Liver (tissue), 9 donors: ENCODE results near the gene NCOA6. TPM values are rescaled to one million over a fixed set of nuclear protein-coding genes. Genes with fewer than 3 reads are reported as not detected.

Source experiments
- DNase-seq: peaks from one replicate; pipeline ENCODE4 v3.0.0-alpha.2; 2017; ENCODE audit warnings: low spot score
- H3K27ac ChIP-seq, 2 donors: one replicate each; pipeline ENCODE4 v1.7.0; 2013; ENCODE audit warnings: inconsistent platforms in 2 of 2, low read length in 2 of 2, control low read depth in 1 of 2, low read depth in 1 of 2, mild to moderate bottlenecking in 1 of 2
- H3K27me3 ChIP-seq, 4 donors: one replicate each; pipeline versions ENCODE4 v1.6.1 to v1.7.0; 2013; ENCODE audit warnings: low read length in 3 of 4, inconsistent platforms in 1 of 4, mild to moderate bottlenecking in 1 of 4, moderate library complexity in 1 of 4; ENCODE audit not compliant: control insufficient read depth in 4 of 4, insufficient read depth in 4 of 4
- H3K36me3 ChIP-seq, 4 donors: one replicate each; pipeline versions ENCODE4 v1.6.1 to v1.7.0; 2013; ENCODE audit warnings: low read length in 3 of 4, mild to moderate bottlenecking in 3 of 4, low read depth in 1 of 4, moderate library complexity in 1 of 4; ENCODE audit not compliant: control insufficient read depth in 4 of 4, insufficient read depth in 3 of 4
- H3K4me1 ChIP-seq, 4 donors: one replicate each; pipeline versions ENCODE4 v1.6.1 to v1.7.0; 2013; ENCODE audit warnings: low read length in 3 of 4, mild to moderate bottlenecking in 3 of 4, moderate library complexity in 1 of 4; ENCODE audit not compliant: control insufficient read depth in 4 of 4, insufficient read depth in 4 of 4
- H3K4me3 ChIP-seq, 3 donors: one replicate each; pipeline versions ENCODE4 v1.6.1 to v1.7.0; 2013; ENCODE audit warnings: low read length in 3 of 3, control low read depth in 1 of 3, low read depth in 1 of 3, mild to moderate bottlenecking in 1 of 3
- H3K9ac ChIP-seq, 2 donors: one replicate each; pipeline ENCODE4 v1.7.0; 2013; ENCODE audit warnings: low read length in 2 of 2, mild to moderate bottlenecking in 2 of 2, moderate library complexity in 2 of 2, control low read depth in 1 of 2, low read depth in 1 of 2
- H3K9me3 ChIP-seq, 4 donors: one replicate each; pipeline versions ENCODE4 v1.6.1 to v1.7.0; 2013; ENCODE audit warnings: low read length in 3 of 4; ENCODE audit not compliant: control insufficient read depth in 4 of 4
- ATF3 ChIP-seq: IDR thresholded peaks from 2 replicates; pipeline ENCODE4 v1.6.1; 2016; ENCODE audit warnings: antibody characterized with exemption
- CTCF ChIP-seq: fragments of 150-350 bp; IDR thresholded peaks from 2 replicates; pipeline ENCODE4 v1.5.1; 2017; ENCODE audit warnings: improper control_type of control experiment, low read depth, low read length; ENCODE audit not compliant: missing input control
- EGR1 ChIP-seq, 2 donors: IDR thresholded peaks; 2 replicates each; pipeline ENCODE4 v1.6.1; 2016 to 2018; ENCODE audit warnings: antibody characterized with exemption in 2 of 2, low read depth in 2 of 2
- FOXA1 ChIP-seq: IDR thresholded peaks from 2 replicates; pipeline ENCODE4 v1.6.1; 2016; ENCODE audit warnings: antibody characterized with exemption
- FOXA2 ChIP-seq: IDR thresholded peaks from 2 replicates; pipeline ENCODE4 v1.6.1; 2016; ENCODE audit warnings: antibody characterized with exemption
- GABPA ChIP-seq, 2 donors: IDR thresholded peaks in 1 of 2; conservative IDR thresholded peaks in 1 of 2; 2 replicates each; pipeline ENCODE4 v1.6.1; 2016; ENCODE audit warnings: antibody characterized with exemption in 2 of 2, mild to moderate bottlenecking in 1 of 2, moderate library complexity in 1 of 2
- HNF4A ChIP-seq, 2 donors: conservative IDR thresholded peaks; 2 replicates each; pipeline ENCODE4 v1.6.1; 2016; ENCODE audit warnings: antibody characterized with exemption in 2 of 2, mild to moderate bottlenecking in 2 of 2
- HNF4G ChIP-seq: IDR thresholded peaks from 2 replicates; pipeline ENCODE4 v1.6.1; 2016; ENCODE audit warnings: antibody characterized with exemption
- JUND ChIP-seq, 2 donors: IDR thresholded peaks; 2 replicates each; pipeline ENCODE4 v1.6.1; 2016; ENCODE audit warnings: antibody characterized with exemption in 2 of 2
- MAX ChIP-seq: IDR thresholded peaks from 2 replicates; pipeline ENCODE4 v1.6.1; 2016; ENCODE audit warnings: antibody characterized with exemption
- NR2F2 ChIP-seq: IDR thresholded peaks from 2 replicates; pipeline ENCODE4 v1.6.1; 2016; ENCODE audit warnings: antibody characterized with exemption
- RAD21 ChIP-seq, 2 donors: IDR thresholded peaks; 2 replicates each; pipeline ENCODE4 v1.6.1; 2016; ENCODE audit warnings: antibody characterized with exemption in 2 of 2, mild to moderate bottlenecking in 2 of 2
- REST ChIP-seq: IDR thresholded peaks from 2 replicates; pipeline ENCODE4 v1.6.1; 2016; ENCODE audit warnings: antibody characterized with exemption, mild to moderate bottlenecking
- RXRA ChIP-seq, 2 donors: IDR thresholded peaks; 2 replicates each; pipeline ENCODE4 v1.6.1; 2017 to 2018; ENCODE audit warnings: antibody characterized with exemption in 2 of 2, mild to moderate bottlenecking in 1 of 2
- TAF1 ChIP-seq: conservative IDR thresholded peaks from 2 replicates; pipeline ENCODE4 v1.6.1; 2016; ENCODE audit warnings: antibody characterized with exemption, mild to moderate bottlenecking
- YY1 ChIP-seq: IDR thresholded peaks from 2 replicates; pipeline ENCODE4 v1.6.1; 2016; ENCODE audit warnings: antibody characterized with exemption, mild to moderate bottlenecking
- ZBTB33 ChIP-seq: IDR thresholded peaks from 2 replicates; pipeline ENCODE4 v1.6.1; 2016; ENCODE audit warnings: antibody characterized with exemption
- WGBS: extraction: QIAGEN DNeasy Blood & Tissue Kit; methylation state at CpG from one replicate; pipeline ENCODE4 v1.1.7; 2013; 5-methylcytosine and 5-hydroxymethylcytosine counted together
- polyA plus RNA-seq, 2 donors: library from polyadenylated mRNA; stranded (reverse) in 1 of 2; unstranded in 1 of 2; fragments of 200-250 nt in 1 of 2; fragments of >200 nt in 1 of 2; fragmentation: Nextera tagmentation in 1 of 2; extraction: Ambion mirVana in 1 of 2; gene quantifications; one replicate each; pipeline versions ENCODE4 v1.2.1 to v1.2.3, GENCODE V29; 2013 to 2015
- total RNA-seq, 2 donors: library from RNA; depleted of rRNA; stranded (reverse); fragments of >200 nt; gene quantifications; one replicate each; pipeline ENCODE4 v1.2.3, GENCODE V29; 2014
- donor health status: healthy.
- donor health status: healthy.
- donor health status: healthy.
- donor health status: healthy.
- donor health status: healthy.

NCOA6 gene
- total and polyA plus RNA-seq, 4 donors, result 5.4 to 13.1 (median 6.2) TPM

- Histone ChIP-seq H3K4me3 (no peak overlapping the region), H3K36me3 (peaks cover 6 to 50% (median 24%) of the 10 kb centered on the region in 4 donors), H3K27ac (no peak overlapping the region), H3K27me3 (no peaks in the 10 kb centered on the region), H3K9me3 (no peaks in the 10 kb centered on the region), H3K9ac (no peak overlapping the region), H3K4me1 (no peaks in the 10 kb centered on the region)
- no peak for DNase-seq
- TF ChIP-seq REST (no peak), CTCF (no peak), ATF3 (no peak), NR2F2 (no peak), HNF4A (conservative IDR thresholded peaks at IDR 0.05) (no peak), TAF1 (no peak), YY1 (no peak), MAX (no peak), FOXA1 (no peak), FOXA2 (no peak), JUND (IDR thresholded peaks at IDR 0.05) (no peak), ZBTB33 (no peak)
- WGBS, result 96% methylated on average over 1 of the region's 1 CpG
Measured at GRCh38 chr20:34743039-34743438, 82.4 kb downstream of the NCOA6 start.

GRCh38 chr20:34736106-34736735 lies 89.2 kb downstream of the NCOA6 start:
- H3K27ac ChIP-seq, result no peak overlapping the region
- TF ChIP-seq YY1 (no peak), ZBTB33 (no peak), HNF4A (conservative IDR thresholded peaks at IDR 0.05) (no peak), CTCF (no peak), JUND (IDR thresholded peaks at IDR 0.05) (no peak), HNF4G (no peak), GABPA (IDR thresholded peaks at IDR 0.05 in 1 of 2, conservative IDR thresholded peaks at IDR 0.05 in 1 of 2) (no peak), MAX (no peak), NR2F2 (no peak), FOXA1 (no peak), TAF1 (no peak), RXRA (IDR thresholded peaks at IDR 0.05) (no peak), ATF3 (no peak), RAD21 (IDR thresholded peaks at IDR 0.05) (no peak), EGR1 (IDR thresholded peaks at IDR 0.05; ENCODE audit: low read depth in 2 of 2) (no peak), FOXA2 (no peak)
- peaks cover 2 to 20% (median 10%) of the 10 kb centered on the region in 4 donors for H3K36me3 ChIP-seq
- H3K4me3 ChIP-seq, result no peak overlapping the region
- 78% methylated on average over 6 of the region's 6 CpGs for WGBS
- no peak for DNase-seq
- H3K4me1 ChIP-seq, result no peaks in the 10 kb centered on the region
- H3K9me3 ChIP-seq, result no peaks in the 10 kb centered on the region
- H3K9ac ChIP-seq, result no peak overlapping the region
- H3K27me3 ChIP-seq, result no peaks in the 10 kb centered on the region
